Spleen (tissue), 11 donors: ENCODE measurements around the gene SP6. TPM values are rescaled to one million over a fixed set of nuclear protein-coding genes. Genes with fewer than 3 reads are reported as not detected.

Experiments used
- DNase-seq: peaks from one replicate; pipeline ENCODE4 v3.0.0-alpha.2; 2020
- H3K27ac ChIP-seq, 8 donors: fragments of 200-600 bp; sonication (generic) in 7 of 8; 1 replicate in 4 of 8; 2 replicates in 4 of 8; pipeline versions ENCODE4 v1.5.0 to v1.8.0; 2016 to 2021; ENCODE audit warnings: inconsistent platforms in 4 of 8, mild to moderate bottlenecking in 4 of 8, moderate library complexity in 1 of 8
- H3K27me3 ChIP-seq, 7 donors: fragments of 200-600 bp; sonication (generic) in 6 of 7; replicated peaks in 1 of 7; 1 replicate in 4 of 7; 2 replicates in 3 of 7; pipeline versions ENCODE4 v1.5.0 to v1.8.0; 2016 to 2021; ENCODE audit warnings: inconsistent platforms in 3 of 7, mild to moderate bottlenecking in 1 of 7
- H3K36me3 ChIP-seq, 6 donors: fragments of 200-600 bp; sonication (generic) in 5 of 6; 1 replicate in 4 of 6; 2 replicates in 2 of 6; pipeline versions ENCODE4 v1.5.0 to v1.8.0; 2016 to 2021; ENCODE audit warnings: inconsistent platforms in 2 of 6
- H3K4me1 ChIP-seq, 6 donors: fragments of 200-600 bp; sonication (generic) in 5 of 6; 1 replicate in 3 of 6; 2 replicates in 3 of 6; pipeline versions ENCODE4 v1.5.0 to v1.8.0; 2016 to 2021; ENCODE audit warnings: inconsistent platforms in 3 of 6
- H3K4me3 ChIP-seq, 8 donors: fragments of 200-600 bp; sonication (generic) in 7 of 8; 1 replicate in 4 of 8; 2 replicates in 4 of 8; pipeline versions ENCODE4 v1.5.0 to v1.8.0; 2016 to 2021; ENCODE audit warnings: inconsistent platforms in 4 of 8, mild to moderate bottlenecking in 4 of 8, moderate library complexity in 2 of 8
- H3K9me3 ChIP-seq, 8 donors: fragments of 200-600 bp; sonication (generic) in 7 of 8; 1 replicate in 4 of 8; 2 replicates in 4 of 8; pipeline versions ENCODE4 v1.5.0 to v1.8.0; 2016 to 2021; ENCODE audit warnings: inconsistent platforms in 4 of 8
- POLR2A ChIP-seq, 3 donors: fragments of 450-650 bp; IDR thresholded peaks; one replicate each; pipeline ENCODE4 v1.5.1; 2017; ENCODE audit warnings: antibody characterized with exemption in 3 of 3, mild to moderate bottlenecking in 1 of 3
- POLR2AphosphoS5 ChIP-seq, 3 donors: sonication (generic); formaldehyde crosslinking; IDR thresholded peaks; one replicate each; pipeline ENCODE4 v1.5.1; 2017; ENCODE audit warnings: antibody characterized with exemption in 3 of 3
- WGBS, 5 donors: extraction: QIAGEN DNeasy Blood & Tissue Kit in 3 of 5; methylation state at CpG; one replicate each; pipeline versions ENCODE4 v1.1.5 to v1.1.7; 2013 to 2018; 5-methylcytosine and 5-hydroxymethylcytosine counted together
- intact Hi-C: fragments of 100-400 bp; cut with DNase I; formaldehyde crosslinking; loops from one replicate; pipeline ENCODE4 v1.15.0; 2023; ENCODE audit warnings: low total_unique reads
- polyA plus RNA-seq, 3 donors: library from polyadenylated mRNA; stranded (reverse); fragments of 200-250 nt; gene quantifications; one replicate each; pipeline ENCODE4 v1.2.1, GENCODE V29; 2013
- total RNA-seq, 7 donors: library from RNA; depleted of rRNA in 3 of 7; stranded (reverse); fragments of >200 nt in 3 of 7; fragmentation: NEBNext Ultra II Directional in 4 of 7; extraction: Animal tissue kit (Norgen Biotek cat#: 25700) in 4 of 7; gene quantifications; one replicate each; pipeline versions ENCODE4 v1.1.0 to v1.2.1, GENCODE V29; 2016 to 2021
- TF ChIP-seq, protein P1 (sequence below), 11 experiments: fragments of 200-600 bp in 7 of 11; fragments of 450-650 bp in 4 of 11; sonication (generic) in 4 of 11; IDR thresholded peaks in 8 of 11; conservative IDR thresholded peaks in 3 of 11; 1 replicate in 7 of 11; 2 replicates in 4 of 11; pipeline versions ENCODE4 v1.4.0 to v1.8.0; 2016 to 2021; ENCODE audit warnings: antibody characterized with exemption in 11 of 11, inconsistent platforms in 4 of 11, mild to moderate bottlenecking in 1 of 11
- donor health status: healthy with polysubstance abuse.
- donor health status: DM: no; HTN: no; CAD: no; lungs with moderate emphysema.
- donor health status: DM: no; HTN: no; CAD: no.
- donor health status: Bipolar disorder and iron deficiency.
- donor health status: healthy.
- donor health status: DM: no; HTN: no; CAD: no.
- donor health status: DM: yes; HTN: yes; CAD: no.

The SP6 gene
- total and polyA plus RNA-seq, 10 donors: 0.11 to 3.0 (median 1.1) TPM

DNA sequence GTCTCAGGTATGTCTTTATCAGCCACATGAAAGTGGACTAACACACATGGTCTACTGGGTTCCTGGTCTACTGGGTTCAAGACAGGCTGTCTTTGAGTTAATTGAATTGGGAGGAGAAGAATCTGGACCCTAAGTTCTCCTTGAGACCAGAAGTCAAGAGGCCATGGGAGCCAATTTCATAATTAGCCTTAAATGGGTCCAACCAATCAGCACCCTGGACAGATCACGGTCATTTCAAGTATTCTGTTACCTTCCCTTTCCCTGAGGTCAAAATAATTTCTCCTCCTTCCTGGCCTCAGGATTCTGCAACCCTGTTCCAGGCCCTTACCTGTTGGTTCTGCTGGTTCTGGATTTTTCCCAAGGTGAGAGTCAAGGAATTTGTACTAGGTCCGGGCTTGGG, 53.2 kb downstream of the SP6 start:
- intact Hi-C loops: loop anchor here (10.0 kb wide), 1 partner anchor 103 kb away; the partner anchor contains the start of gene TBKBP1
- H3K36me3 ChIP-seq: no peaks in the 10 kb centered on the region
- no peaks in the 10 kb centered on the region for H3K9me3 ChIP-seq
- 49 to 80% (median 58%) methylated on average over 2 of the region's 2 CpGs for WGBS, 5 donors
- H3K4me1 ChIP-seq: no peaks in the 10 kb centered on the region
- TF ChIP-seq POLR2AphosphoS5 (IDR thresholded peaks at IDR 0.05): no peak
- no peak for TF ChIP-seq POLR2A (IDR thresholded peaks at IDR 0.05)
- TF ChIP-seq, protein P1, sequence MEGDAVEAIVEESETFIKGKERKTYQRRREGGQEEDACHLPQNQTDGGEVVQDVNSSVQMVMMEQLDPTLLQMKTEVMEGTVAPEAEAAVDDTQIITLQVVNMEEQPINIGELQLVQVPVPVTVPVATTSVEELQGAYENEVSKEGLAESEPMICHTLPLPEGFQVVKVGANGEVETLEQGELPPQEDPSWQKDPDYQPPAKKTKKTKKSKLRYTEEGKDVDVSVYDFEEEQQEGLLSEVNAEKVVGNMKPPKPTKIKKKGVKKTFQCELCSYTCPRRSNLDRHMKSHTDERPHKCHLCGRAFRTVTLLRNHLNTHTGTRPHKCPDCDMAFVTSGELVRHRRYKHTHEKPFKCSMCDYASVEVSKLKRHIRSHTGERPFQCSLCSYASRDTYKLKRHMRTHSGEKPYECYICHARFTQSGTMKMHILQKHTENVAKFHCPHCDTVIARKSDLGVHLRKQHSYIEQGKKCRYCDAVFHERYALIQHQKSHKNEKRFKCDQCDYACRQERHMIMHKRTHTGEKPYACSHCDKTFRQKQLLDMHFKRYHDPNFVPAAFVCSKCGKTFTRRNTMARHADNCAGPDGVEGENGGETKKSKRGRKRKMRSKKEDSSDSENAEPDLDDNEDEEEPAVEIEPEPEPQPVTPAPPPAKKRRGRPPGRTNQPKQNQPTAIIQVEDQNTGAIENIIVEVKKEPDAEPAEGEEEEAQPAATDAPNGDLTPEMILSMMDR (IDR thresholded peaks at IDR 0.05 in 8 of 11, conservative IDR thresholded peaks at IDR 0.05 in 3 of 11): no peak
- DNase-seq: no peak
- H3K27ac ChIP-seq: no peak overlapping the region
- peaks cover 0 to 37% (median 15%) of the 10 kb centered on the region in 7 donors for H3K27me3 ChIP-seq
- H3K4me3 ChIP-seq: no peak overlapping the region

Other genes starting within 250 kb of the SP6 start
- gene KPNB1, start 201.2 kb downstream of the SP6 start, total RNA-seq: 100 to 1,000 TPM; 232 to 331 (median 259) TPM
- gene KPNB1, start 201.2 kb downstream of the SP6 start, polyA plus RNA-seq: 10 to 100 TPM; 37.0 to 56.7 (median 49.0) TPM
- 10 to 100 TPM; 11.6 to 28.0 (median 19.6) TPM for gene TBKBP1, start 157.0 kb downstream of the SP6 start, total RNA-seq
- gene TBKBP1, start 157.0 kb downstream of the SP6 start, polyA plus RNA-seq: 10 to 100 TPM in 2 of 3 donors, 1 to 10 TPM in 1; 3.8 to 25.7 (median 10.2) TPM
- gene TBX21, start 117.9 kb downstream of the SP6 start, total RNA-seq: 10 to 100 TPM; 10.4 to 21.7 (median 12.2) TPM
- gene TBX21, start 117.9 kb downstream of the SP6 start, polyA plus RNA-seq: 1 to 10 TPM; 2.6 to 8.3 (median 3.8) TPM
- gene OSBPL7, start 29.4 kb downstream of the SP6 start, total RNA-seq: 10 to 100 TPM; 17.3 to 33.3 (median 23.0) TPM
- gene OSBPL7, start 29.4 kb downstream of the SP6 start, polyA plus RNA-seq: 10 to 100 TPM in 2 of 3 donors, 1 to 10 TPM in 1; 7.7 to 17.7 (median 10.7) TPM
- gene MRPL10, start 19.6 kb downstream of the SP6 start, total RNA-seq: 10 to 100 TPM; 24.4 to 46.1 (median 32.2) TPM
- 10 to 100 TPM; 27.2 to 42.3 (median 36.2) TPM for gene MRPL10, start 19.6 kb downstream of the SP6 start, polyA plus RNA-seq
- gene LRRC46, start 19.5 kb downstream of the SP6 start, total RNA-seq: 1 to 10 TPM in 3 of 7 donors, under 1 TPM in 4; 0.42 to 1.3 (median 0.66) TPM
- gene LRRC46, start 19.5 kb downstream of the SP6 start, polyA plus RNA-seq: 1 to 10 TPM; 1.0 to 1.4 (median 1.2) TPM
- 10 to 100 TPM; 37.5 to 59.4 (median 49.0) TPM for gene SCRN2, start 9.9 kb downstream of the SP6 start, total RNA-seq
- gene SCRN2, start 9.9 kb downstream of the SP6 start, polyA plus RNA-seq: 10 to 100 TPM; 38.9 to 58.0 (median 50.4) TPM
- 10 to 100 TPM; 11.9 to 22.6 (median 18.2) TPM for gene SP2, start 45.1 kb upstream of the SP6 start, total RNA-seq
- 10 to 100 TPM in 1 of 3 donors, 1 to 10 TPM in 2; 4.5 to 10.7 (median 5.5) TPM for gene SP2, start 45.1 kb upstream of the SP6 start, polyA plus RNA-seq
- gene PNPO, start 90.4 kb upstream of the SP6 start, total RNA-seq: 10 to 100 TPM; 23.6 to 28.9 (median 28.1) TPM
- gene PNPO, start 90.4 kb upstream of the SP6 start, polyA plus RNA-seq: 10 to 100 TPM in 1 of 3 donors, 1 to 10 TPM in 2; 6.1 to 13.0 (median 8.5) TPM
- not detected for gene PRR15L, start 106.7 kb upstream of the SP6 start, total RNA-seq
- gene PRR15L, start 106.7 kb upstream of the SP6 start, polyA plus RNA-seq: under 1 TPM in 1 of 3 donors, not detected in 2; 0.16 TPM
- 100 to 1,000 TPM; 216 to 380 (median 235) TPM for gene CDK5RAP3, start 120.0 kb upstream of the SP6 start, total RNA-seq
- 1,000 to 10,000 TPM in 1 of 3 donors, 100 to 1,000 TPM in 2; 328 to 1,020 (median 665) TPM for gene CDK5RAP3, start 120.0 kb upstream of the SP6 start, polyA plus RNA-seq
- gene COPZ2, start 186.6 kb upstream of the SP6 start, total RNA-seq: 10 to 100 TPM in 3 of 7 donors, 1 to 10 TPM in 4; 6.0 to 15.0 (median 9.0) TPM
- gene COPZ2, start 186.6 kb upstream of the SP6 start, polyA plus RNA-seq: 1 to 10 TPM; 7.3 to 9.6 (median 8.5) TPM
- gene NFE2L1, start 197.2 kb upstream of the SP6 start, total RNA-seq: 100 to 1,000 TPM; 111 to 242 (median 142) TPM
- gene NFE2L1, start 197.2 kb upstream of the SP6 start, polyA plus RNA-seq: 10 to 100 TPM; 21.2 to 59.5 (median 25.7) TPM